ENCODE data around the gene MAST1.

The MAST1 gene

GRCh38 chr19:12834566-12834943 lies 3.8 kb upstream of the MAST1 start, which contains the start of gene RTBDN:
RTBDN (minus strand) TSS chr19:12834579; CDS start chr19:12829979, 4,600 bp downstream.
- Histone ChIP-seq H4K20me1 (peaks cover 0 to 56% (median 23%) of the 10 kb centered on the region in 11 experiments; a peak in 16 of 22 replicates), H3K4me3 (peak within 1 kb of the TSS; percentile 57 to 76 (median 66)), H3K27ac (no peak within 1 kb of the TSS), H3K36me3 (no peaks in the 10 kb centered on the region), H3K27me3 (peaks cover 88 to 100% (median 98%) of the 10 kb centered on the region in 11 experiments), H3K9ac (peak within 1 kb of the TSS in 9 of 11 experiments; percentile 16 to 74 (median 53); a peak in 13 of 22 replicates), H3K9me3 (replicated peaks in 1 of 11) (peaks cover 0 to 7% (median 0%) of the 10 kb centered on the region in 11 experiments; a peak in 4 of 22 replicates), H3K4me2 (peak within 1 kb of the TSS; percentile 89 to 99 (median 96)), H3K4me1 (peaks cover 16 to 53% (median 48%) of the 10 kb centered on the region in 10 experiments)
- TF ChIP-seq Cebpa-rat (IDR thresholded peaks at IDR 0.05), result no peak

- no peaks in the 10 kb centered on the region for H3K36me3 ChIP-seq
- H3K9ac ChIP-seq, result no peak overlapping the region
- H4K20me1 ChIP-seq, result peaks cover 0 to 52% (median 23%) of the 10 kb centered on the region in 11 experiments; a peak in 16 of 22 replicates
- peaks cover 91 to 100% (median 98%) of the 10 kb centered on the region in 11 experiments for H3K27me3 ChIP-seq
- no peak overlapping the region for H3K27ac ChIP-seq
- peak overlapping the region in 10 of 11 experiments; percentile 12 to 99 (median 94); a peak in 17 of 22 replicates for H3K4me2 ChIP-seq
- H3K4me1 ChIP-seq, result peaks cover 16 to 54% (median 48%) of the 10 kb centered on the region in 10 experiments
- peak overlapping the region in 8 of 10 experiments; percentile 0 to 76 (median 63); a peak in 6 of 20 replicates for H3K4me3 ChIP-seq
- TF ChIP-seq Cebpa-rat (IDR thresholded peaks at IDR 0.05), result no peak
- peaks cover 0 to 7% (median 0%) of the 10 kb centered on the region in 11 experiments; a peak in 4 of 22 replicates for H3K9me3 ChIP-seq (replicated peaks in 1 of 11)
Measured at GRCh38 chr19:12834976-12835757, 3.1 kb upstream of the MAST1 start.

- no peak for TF ChIP-seq Cebpa-rat (IDR thresholded peaks at IDR 0.05)
- Histone ChIP-seq H3K9me3 (replicated peaks in 1 of 11) (peaks cover 0 to 12% (median 0%) of the 10 kb centered on the region in 11 experiments; a peak in 6 of 22 replicates), H3K4me3 (0 out of 20 replicates have a peak overlapping the region, but pooled peaks of 1 of the 10 experiments have one; percentile 19), H3K27ac (no peak overlapping the region), H3K4me2 (peak overlapping the region in 8 of 11 experiments; percentile 24 to 99 (median 94); a peak in 9 of 22 replicates), H3K9ac (no peak overlapping the region), H4K20me1 (peaks cover 0 to 60% (median 23%) of the 10 kb centered on the region in 11 experiments; a peak in 16 of 22 replicates), H3K4me1 (peaks cover 16 to 67% (median 57%) of the 10 kb centered on the region in 10 experiments), H3K36me3 (no peaks in the 10 kb centered on the region), H3K27me3 (peaks cover 98 to 100% (median 99%) of the 10 kb centered on the region in 11 experiments)
Measured at GRCh38 chr19:12836529-12836863, 1.8 kb upstream of the MAST1 start.

GRCh38 chr19:12837225-12837624 lies 1.1 kb upstream of the MAST1 start:
- no peak for TF ChIP-seq Cebpa-rat (IDR thresholded peaks at IDR 0.05)
- Histone ChIP-seq H3K4me1 (peaks cover 16 to 70% (median 59%) of the 10 kb centered on the region in 10 experiments), H3K27me3 (peaks cover 95 to 100% (median 98%) of the 10 kb centered on the region in 11 experiments), H3K4me3 (no peak overlapping the region), H3K9me3 (replicated peaks in 1 of 11) (peaks cover 0 to 12% (median 0%) of the 10 kb centered on the region in 11 experiments; a peak in 6 of 22 replicates), H3K36me3 (no peaks in the 10 kb centered on the region), H3K9ac (no peak overlapping the region), H4K20me1 (peaks cover 0 to 63% (median 21%) of the 10 kb centered on the region in 11 experiments; a peak in 16 of 22 replicates), H3K27ac (no peak overlapping the region), H3K4me2 (no peak overlapping the region)

- TF ChIP-seq Cebpa-rat (IDR thresholded peaks at IDR 0.05), result no peak
- Histone ChIP-seq H3K9ac (peak overlapping the region in 7 of 11 experiments; percentile 23 to 66 (median 54); a peak in 9 of 22 replicates), H3K9me3 (replicated peaks in 1 of 11) (peaks cover 0 to 12% (median 0%) of the 10 kb centered on the region in 11 experiments; a peak in 6 of 22 replicates), H3K27ac (peak overlapping the region in 2 of 11 experiments; percentile 14 to 16; a peak in 2 of 22 replicates), H3K27me3 (peaks cover 77 to 96% (median 90%) of the 10 kb centered on the region in 11 experiments), H3K36me3 (no peaks in the 10 kb centered on the region), H3K4me1 (peaks cover 3 to 58% (median 47%) of the 10 kb centered on the region in 10 experiments; a peak in 19 of 20 replicates), H4K20me1 (peaks cover 0 to 52% (median 10%) of the 10 kb centered on the region in 11 experiments; a peak in 15 of 22 replicates), H3K4me2 (peak overlapping the region; percentile 78 to 93 (median 88); a peak in 21 of 22 replicates), H3K4me3 (peak overlapping the region; percentile 50 to 70 (median 59))
Measured at GRCh38 chr19:12838886-12839756, 806 bp downstream of the MAST1 start.

- Histone ChIP-seq H3K27ac (no peak overlapping the region), H4K20me1 (peaks cover 0 to 40% (median 0%) of the 10 kb centered on the region in 11 experiments; a peak in 8 of 22 replicates), H3K36me3 (no peaks in the 10 kb centered on the region), H3K9ac (no peak overlapping the region), H3K9me3 (replicated peaks in 1 of 11) (peaks cover 0 to 7% (median 0%) of the 10 kb centered on the region in 11 experiments; a peak in 4 of 22 replicates), H3K27me3 (peaks cover 65 to 96% (median 80%) of the 10 kb centered on the region in 11 experiments), H3K4me3 (peak overlapping the region in 2 of 10 experiments; percentile 5 to 27; a peak in 2 of 20 replicates), H3K4me1 (peaks cover 0 to 46% (median 36%) of the 10 kb centered on the region in 10 experiments; a peak in 16 of 20 replicates), H3K4me2 (peak overlapping the region; percentile 44 to 70 (median 61); a peak in 19 of 22 replicates)
- TF ChIP-seq Cebpa-rat (IDR thresholded peaks at IDR 0.05), result no peak
Measured at GRCh38 chr19:12840091-12841079, 2.1 kb downstream of the MAST1 start.

- Histone ChIP-seq H3K36me3 (no peaks in the 10 kb centered on the region), H3K4me3 (peak overlapping the region in 2 of 10 experiments; percentile 5 to 27; a peak in 2 of 20 replicates), H3K4me2 (peak overlapping the region; percentile 14 to 70 (median 61); a peak in 20 of 22 replicates), H3K9me3 (replicated peaks in 1 of 11) (peaks cover 0 to 5% (median 0%) of the 10 kb centered on the region in 11 experiments; a peak in 3 of 22 replicates), H3K27ac (no peak overlapping the region), H4K20me1 (peaks cover 0 to 39% (median 0%) of the 10 kb centered on the region in 11 experiments; a peak in 8 of 22 replicates), H3K27me3 (peaks cover 62 to 96% (median 78%) of the 10 kb centered on the region in 11 experiments), H3K4me1 (peaks cover 0 to 39% (median 29%) of the 10 kb centered on the region in 10 experiments; a peak in 16 of 20 replicates), H3K9ac (no peak overlapping the region; a peak in 1 of 22 replicates)
- no peak for TF ChIP-seq Cebpa-rat (IDR thresholded peaks at IDR 0.05)
Measured at GRCh38 chr19:12841094-12841493, 2.8 kb downstream of the MAST1 start.

Data from BLaER1 treated with 17β-estradiol and CSF1 and Interleukin-3, amounts not matched to agents 10 nM and 100 nM (cell line).